HepG2 (cell line): ENCODE results near the gene STOML1. TPM values are rescaled to one million over a fixed set of nuclear protein-coding genes. Genes with fewer than 3 reads are reported as not detected.

ENCODE experiments used
- ATAC-seq: fragments of 200-7000 bp; cut with Tn5 transposase; 3 replicates; pipeline ENCODE4 v1.9.1; 2020; ENCODE audit warnings: mild to moderate bottlenecking, moderate library complexity
- BruUV-seq: library from RNA; stranded (reverse); fragments of 400-500 nt; replicated peaks from 2 replicates; lab custom pipeline; 2021; lab: Mats Ljungman, UMichigan
- CTCF ChIA-PET: fragments of 300-600 bp; formaldehyde crosslinking; extraction: SDS; loops from one replicate; lab custom pipeline; 2021; ENCODE audit warnings: low total read pairs, inconsistent platforms, low intra/inter-chr PET ratio; lab: Yijun Ruan, JAX
- POLR2A ChIA-PET: fragments of 350-600 bp; sonication (Branson Sonifier 250); formaldehyde crosslinking; loops from one replicate; lab custom pipeline; 2020; ENCODE audit warnings: antibody characterized with exemption, inconsistent platforms; lab: Yijun Ruan, JAX
- DNase-seq: peaks from one replicate; pipeline ENCODE4 v3.0.0-alpha.2; 2015; ENCODE audit warnings: low spot score
- FAIRE-seq: peaks from 3 replicates; lab custom pipeline; 2011; peaks lifted over from hg19 to GRCh38; lab: Jason Lieb, UNC
- H2AFZ ChIP-seq: one replicate; pipeline ENCODE4 v1.6.1; 2011; ENCODE audit warnings: low read length, inconsistent platforms
- H3K27ac ChIP-seq: fragments of 300-600 bp; 3 replicates; pipeline ENCODE4 v1.8.0; 2011; ENCODE audit warnings: mixed run types, mild to moderate bottlenecking, mixed read lengths, low read length, inconsistent platforms; ENCODE audit not compliant: insufficient read depth; ENCODE audit errors: extremely low read length
- H3K27me3 ChIP-seq, 2 experiments: fragments of 200-600 bp in 1 of 2; 2 replicates in 1 of 2; 3 replicates in 1 of 2; pipeline versions ENCODE4 v1.6.0 to v1.8.0; 2011; ENCODE audit warnings: low read length in 2 of 2, mild to moderate bottlenecking in 2 of 2, moderate library complexity in 2 of 2, inconsistent platforms in 1 of 2; ENCODE audit not compliant: insufficient read depth in 2 of 2, control insufficient read depth in 1 of 2
- H3K36me3 ChIP-seq, 2 experiments: fragments of 200-600 bp in 1 of 2; replicated peaks in 1 of 2; 2 replicates in 1 of 2; 3 replicates in 1 of 2; pipeline versions ENCODE4 v1.5.1 to v1.8.0; 2011; ENCODE audit warnings: low read length in 2 of 2, inconsistent platforms in 1 of 2; ENCODE audit not compliant: insufficient read depth in 2 of 2, control insufficient read depth in 1 of 2
- H3K4me1 ChIP-seq: 2 replicates; pipeline ENCODE4 v1.5.1; 2012; ENCODE audit warnings: low read length, inconsistent platforms; ENCODE audit not compliant: insufficient read depth
- H3K4me2 ChIP-seq: 2 replicates; pipeline ENCODE4 v1.6.0; 2011; ENCODE audit warnings: low read depth, low read length, inconsistent platforms
- H3K4me3 ChIP-seq, 3 experiments: fragments of 200-600 bp in 1 of 3; sonication (generic), shearing (Covaris generic) in 1 of 3; replicated peaks in 1 of 3; 2 replicates each; pipeline ENCODE4 v1.5.1; 2011 to 2016; ENCODE audit warnings: low read length in 3 of 3, inconsistent platforms in 2 of 3, low read depth in 2 of 3, mild to moderate bottlenecking in 2 of 3, control low read depth in 1 of 3, mixed read lengths in 1 of 3; ENCODE audit not compliant: insufficient read depth in 1 of 3
- H3K79me2 ChIP-seq: one replicate; pipeline ENCODE4 v1.6.1; 2011; ENCODE audit warnings: low read length, inconsistent platforms; ENCODE audit not compliant: insufficient read depth
- H3K9ac ChIP-seq: 2 replicates; pipeline ENCODE4 v1.6.0; 2011; ENCODE audit warnings: mild to moderate bottlenecking, low read depth, low read length, inconsistent platforms; ENCODE audit not compliant: insufficient read depth
- H3K9me3 ChIP-seq: 2 replicates; pipeline ENCODE4 v1.5.1; 2012; ENCODE audit warnings: mild to moderate bottlenecking, low read length
- H4K20me1 ChIP-seq: 2 replicates; pipeline ENCODE4 v1.6.0; 2011; ENCODE audit warnings: inconsistent platforms, mild to moderate bottlenecking, low read length, moderate library complexity; ENCODE audit not compliant: insufficient read depth
- ARNTL ChIP-seq: sonication (generic); formaldehyde crosslinking; IDR thresholded peaks from 2 replicates; pipeline ENCODE4 v1.4.0; 2020; ENCODE audit warnings: mild to moderate bottlenecking, missing genetic modification reagents
- FOXP4 ChIP-seq: sonication (generic); formaldehyde crosslinking; IDR thresholded peaks from 2 replicates; pipeline ENCODE4 v1.4.0; 2020; ENCODE audit warnings: missing genetic modification reagents
- MYPOP ChIP-seq: sonication (generic); formaldehyde crosslinking; IDR thresholded peaks from 2 replicates; pipeline ENCODE4 v1.8.1; 2023; ENCODE audit warnings: mild to moderate bottlenecking, moderate library complexity, missing genetic modification reagents
- NFYB ChIP-seq: sonication (generic); formaldehyde crosslinking; IDR thresholded peaks from 2 replicates; pipeline ENCODE4 v1.4.0; 2020; ENCODE audit warnings: missing genetic modification reagents
- NR2F6 ChIP-seq, 2 experiments: IDR thresholded peaks; 2 replicates each; pipeline ENCODE4 v1.6.1; 2016; ENCODE audit warnings: antibody characterized with exemption in 1 of 2, mild to moderate bottlenecking in 1 of 2
- PRPF4 ChIP-seq: fragments of 200-400 bp; formaldehyde crosslinking; IDR thresholded peaks from 2 replicates; pipeline ENCODE4 v1.6.1; 2016; ENCODE audit warnings: low read length, low read depth; ENCODE audit not compliant: poor library complexity, severe bottlenecking
- PTBP1 ChIP-seq: fragments of 200-400 bp; formaldehyde crosslinking; IDR thresholded peaks from 2 replicates; pipeline ENCODE4 v1.6.1; 2018; ENCODE audit warnings: low read length, low read depth; ENCODE audit not compliant: poor library complexity, severe bottlenecking
- RAD51 ChIP-seq: fragments of 450-650 bp; IDR thresholded peaks from 2 replicates; pipeline ENCODE4 v1.6.1; 2016; ENCODE audit warnings: borderline replicate concordance
- RFXAP ChIP-seq: sonication (generic); formaldehyde crosslinking; IDR thresholded peaks from 2 replicates; pipeline ENCODE4 v1.4.0; 2020; ENCODE audit warnings: missing genetic modification reagents, borderline replicate concordance
- TEAD3 ChIP-seq: optimal IDR thresholded peaks from 2 replicates; pipeline ENCODE3; 2016; ENCODE audit warnings: borderline replicate concordance
- TERF1 ChIP-seq: sonication (generic); formaldehyde crosslinking; IDR thresholded peaks from 2 replicates; pipeline ENCODE4 v1.8.0; 2022; ENCODE audit warnings: mild to moderate bottlenecking, missing genetic modification reagents, moderate library complexity
- ZBTB8A ChIP-seq: sonication (generic); formaldehyde crosslinking; IDR thresholded peaks from 2 replicates; pipeline ENCODE4 v1.4.0; 2020; ENCODE audit warnings: mild to moderate bottlenecking, low read depth, missing genetic modification reagents, borderline replicate concordance
- ZMYM4 ChIP-seq: sonication (generic); formaldehyde crosslinking; IDR thresholded peaks from 2 replicates; pipeline ENCODE4 v1.8.1; 2023; ENCODE audit warnings: mild to moderate bottlenecking, missing genetic modification reagents
- ZNF597 ChIP-seq: sonication (generic); formaldehyde crosslinking; IDR thresholded peaks from 2 replicates; pipeline ENCODE4 v1.5.0; 2020; ENCODE audit warnings: missing genetic modification reagents
- ZNF615 ChIP-seq: sonication (generic); formaldehyde crosslinking; IDR thresholded peaks from 2 replicates; pipeline ENCODE4 v1.5.0; 2020; ENCODE audit warnings: mild to moderate bottlenecking, missing genetic modification reagents, borderline replicate concordance
- WGBS: methylation state at CpG from one replicate; pipeline ENCODE4 v1.1.6; 2017; ENCODE audit warnings: low lambda C conversion rate; 5-methylcytosine and 5-hydroxymethylcytosine counted together
- in situ Hi-C: cut with HindIII; loops from 2 replicates; pipeline ENCODE4 v1.10.0; 2017; ENCODE audit warnings: low pct_unique_long_range_greater_than_20kb; ENCODE audit not compliant: extremely low pct_ligation_motif_present
- intact Hi-C: fragments of 100-400 bp; cut with micrococcal nuclease; formaldehyde crosslinking; loops from one replicate; pipeline ENCODE4 v1.10.0; 2022; ENCODE audit not compliant: unreplicated experiment
- polyA plus RNA-seq, 8 experiments: library from polyadenylated mRNA; depleted of rRNA in 3 of 8; stranded (reverse) in 7 of 8; unstranded in 1 of 8; fragments of >200 nt; fragmentation: Illumina TruSeq in 4 of 8; extraction: Trizol in 4 of 8; gene quantifications; 2 replicates each; pipeline versions ENCODE4 v1.2.1 to v1.2.3, GENCODE V29; 2011 to 2016; ENCODE audit warnings: low read depth in 4 of 8, missing spikeins in 1 of 8, mixed read lengths in 1 of 8; ENCODE audit not compliant: insufficient read depth in 1 of 8
- total RNA-seq, 5 experiments: library from RNA; depleted of rRNA; stranded (reverse); fragments of >200 nt; fragmentation: Illumina TruSeq; extraction: Trizol; gene quantifications; 2 replicates each; pipeline ENCODE4 v1.2.3, GENCODE V29; 2016; ENCODE audit warnings: low read depth in 1 of 5

STOML1 gene
- total and polyA plus RNA-seq, 2 of the 13 experiments (the other 11 are each of a cell fraction or from before 2014, with no cell fraction given), result 3.5 to 3.7 TPM

- TF ChIP-seq ZNF597 (CRISPR knock-in tag), result no peak
- no peak for TF ChIP-seq TEAD3 (CRISPR knock-in tag)
- no peak for TF ChIP-seq NFYB (CRISPR knock-in tag)
Observed at GRCh38 chr15:73944161-73945129, 47.6 kb downstream of the STOML1 start (continued).

GRCh38 chr15:73942751-73943270 is 49.3 kb downstream of the STOML1 start:
- DNase-seq (no peak), ATAC-seq (no peak), FAIRE-seq (no peak)
- H3K9ac ChIP-seq, result no peak overlapping the region
- CTCF ChIA-PET, result no interaction called here
- POLR2A ChIA-PET, result no interaction called here
- no TSS peak for BruUV-seq
- in situ Hi-C loops (no loop called here), intact Hi-C loops (no loop called here)
- 74% methylated on average over 3 of the region's 6 CpGs for WGBS
- no peaks in the 10 kb centered on the region for H3K9me3 ChIP-seq
- no peak overlapping the region for H3K27ac ChIP-seq
- H3K4me1 ChIP-seq, result peaks cover 15% of the 10 kb centered on the region
- H4K20me1 ChIP-seq, result peaks cover 3% of the 10 kb centered on the region
- H2AFZ ChIP-seq, result no peak overlapping the region
- no peaks in the 10 kb centered on the region for H3K36me3 ChIP-seq
- H3K79me2 ChIP-seq, result no peaks in the 10 kb centered on the region
- H3K4me2 ChIP-seq, result no peak overlapping the region
- no peaks in the 10 kb centered on the region; a peak in 2 of 5 replicates for H3K27me3 ChIP-seq
- H3K4me3 ChIP-seq, result no peak overlapping the region
- no peak for TF ChIP-seq ARNTL (CRISPR knock-in tag)
- no peak for TF ChIP-seq ZBTB8A (CRISPR knock-in tag)
- TF ChIP-seq MYPOP (CRISPR knock-in tag), result no peak
- TF ChIP-seq FOXP4 (CRISPR knock-in tag), result no peak
- TF ChIP-seq PRPF4, result no peak
- no peak for TF ChIP-seq NR2F6 (IDR thresholded peaks at IDR 0.05)
- no peak for TF ChIP-seq NR2F6 (CRISPR knock-in tag; IDR thresholded peaks at IDR 0.05)
- TF ChIP-seq TERF1 (CRISPR knock-in tag), result no peak
- TF ChIP-seq RFXAP, result no peak
- TF ChIP-seq PTBP1, result no peak
- TF ChIP-seq ZNF615 (CRISPR knock-in tag), result no peak
- TF ChIP-seq ZMYM4 (CRISPR knock-in tag), result no peak
- TF ChIP-seq RAD51, result no peak
